HG03469 (cell line): Measurements from ENCODE around the gene NDUFAF5.
A peak's percentile ranks its signal among the peaks of the same experiment; 100 is the strongest.

Source experiments
- ATAC-seq: cut with Tn5 transposase; IDR thresholded peaks from one replicate; pipeline ENCODE4 v1.9.1; 2021; ENCODE audit warnings: mild to moderate bottlenecking, moderate library complexity, moderate number of reproducible peaks; ENCODE audit not compliant: unreplicated experiment

Gene NDUFAF5

DNA sequence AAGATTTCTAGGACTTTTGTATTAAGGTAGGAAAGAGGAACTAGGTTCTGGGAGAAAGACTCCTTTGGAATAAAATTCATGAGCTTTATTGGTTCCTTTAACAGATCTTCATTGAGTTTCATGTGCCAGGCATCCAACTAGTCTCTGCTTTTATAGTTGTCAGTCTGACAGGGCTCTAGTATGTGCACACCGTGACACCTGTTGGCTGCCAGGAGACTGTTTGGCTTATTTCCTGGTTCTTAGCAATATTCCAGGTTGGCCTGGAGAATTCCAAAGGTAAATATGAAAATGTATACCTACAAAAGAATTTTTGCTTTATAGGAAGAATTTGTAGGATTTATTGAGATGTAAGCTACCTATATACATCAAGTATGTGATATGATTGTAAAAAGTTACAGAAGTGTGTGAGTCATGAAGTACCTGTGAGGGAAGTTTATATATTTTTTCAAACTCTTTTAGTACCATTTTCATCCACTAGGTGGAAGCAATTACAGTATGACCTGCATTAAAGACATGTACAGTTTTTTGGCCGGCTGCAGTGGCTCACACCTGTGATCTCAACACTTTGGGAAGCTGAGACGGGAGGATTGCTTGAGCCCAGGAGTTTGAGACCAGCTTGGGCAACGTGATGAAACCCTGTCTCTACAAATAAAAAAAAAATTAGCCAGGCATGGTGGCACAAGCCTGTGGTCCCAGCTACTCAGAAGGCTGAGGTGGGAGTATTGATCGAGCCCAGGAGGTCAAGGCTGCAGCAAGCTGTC lies 35.2 kb downstream of the NDUFAF5 start:
- ATAC-seq: peak; percentile 88

- no peak for ATAC-seq
Observed at GRCh38 chr20:13821876-13822275, 37.0 kb downstream of the NDUFAF5 start.

GRCh38 chr20:13822459-13822858 lies 37.6 kb downstream of the NDUFAF5 start:
- ATAC-seq: no peak

GRCh38 chr20:13824459-13824858 lies 39.6 kb downstream of the NDUFAF5 start:
- ATAC-seq: no peak

GRCh38 chr20:13825465-13825864 lies 40.6 kb downstream of the NDUFAF5 start:
- no peak for ATAC-seq

DNA sequence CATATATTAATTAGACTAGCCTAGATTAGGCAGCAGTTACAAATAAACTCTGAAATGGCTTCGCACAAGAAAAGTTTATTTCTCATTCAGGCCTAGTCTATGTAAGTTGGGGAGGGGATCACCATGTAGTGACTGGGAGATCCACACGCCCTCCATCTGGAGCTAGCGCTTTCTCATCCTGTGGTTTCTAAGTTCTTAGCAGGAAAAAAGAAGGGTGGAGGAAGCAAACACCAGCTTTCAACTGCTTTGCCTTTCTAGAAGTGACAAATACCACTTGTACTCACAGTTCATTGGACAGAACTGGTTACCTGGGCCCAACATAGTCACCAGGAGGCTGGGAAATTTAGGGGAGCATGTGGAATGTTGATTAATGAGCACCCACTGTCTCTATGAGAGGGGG lies 46.6 kb downstream of the NDUFAF5 start:
- ATAC-seq: no peak

- ATAC-seq: no peak
Observed at GRCh38 chr20:13838664-13839063, 53.8 kb downstream of the NDUFAF5 start.

DNA sequence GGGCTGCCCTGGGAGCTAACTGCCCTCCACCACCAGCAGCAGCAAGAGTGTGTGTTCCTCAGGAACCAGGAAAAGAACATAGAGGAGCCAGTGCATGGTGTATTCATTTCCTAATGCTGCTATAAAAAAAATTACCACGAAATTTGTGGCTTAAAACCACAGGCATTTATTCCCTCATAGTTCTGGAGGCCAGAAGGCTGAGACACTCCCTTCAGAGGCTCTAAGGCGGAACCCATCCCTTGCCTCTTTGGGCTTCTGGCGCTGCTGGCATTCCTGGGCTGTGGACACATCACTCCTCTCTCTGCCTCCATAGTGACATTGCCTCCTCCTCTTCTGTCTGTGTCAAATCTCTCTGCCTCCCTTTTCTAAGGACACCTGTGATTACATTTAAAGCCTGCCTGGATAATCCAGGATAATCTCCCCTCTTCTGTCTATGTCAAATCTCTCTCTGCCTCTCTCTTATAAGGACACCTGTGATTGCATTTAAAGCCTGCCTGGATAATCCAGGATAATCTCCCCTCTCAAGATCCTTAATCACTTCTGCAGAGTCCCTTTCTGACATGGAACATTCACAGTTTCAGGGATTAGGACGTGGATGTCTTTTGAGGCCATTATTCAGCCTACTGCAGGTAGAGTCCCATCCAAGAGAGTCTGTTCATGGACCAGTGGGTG lies 54.7 kb downstream of the NDUFAF5 start:
- no peak for ATAC-seq

GRCh38 chr20:13840093-13840465 lies 55.3 kb downstream of the NDUFAF5 start:
- ATAC-seq: no peak

DNA sequence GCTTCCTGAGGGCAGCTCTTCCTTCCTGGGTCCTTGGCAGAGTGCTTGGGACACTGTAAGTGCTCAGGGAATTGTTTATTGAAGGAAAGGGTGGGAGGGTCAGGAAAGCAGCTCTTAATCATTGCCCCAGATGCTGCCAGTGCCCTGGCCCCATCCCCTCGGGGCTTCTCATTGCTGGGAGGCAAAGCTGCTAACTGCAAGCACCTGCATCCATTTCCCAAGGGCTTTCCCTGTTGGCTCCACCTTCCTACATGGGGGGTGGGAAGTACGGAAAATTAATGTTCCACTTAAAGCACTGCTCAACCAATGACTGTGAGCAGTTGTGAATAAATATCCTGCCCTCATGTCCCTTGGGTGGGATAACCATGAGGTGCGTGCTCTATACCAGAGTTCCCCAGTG lies 56.4 kb downstream of the NDUFAF5 start:
- no peak for ATAC-seq

- no peak for ATAC-seq
Observed at GRCh38 chr20:13844296-13844695, 59.5 kb downstream of the NDUFAF5 start.

DNA sequence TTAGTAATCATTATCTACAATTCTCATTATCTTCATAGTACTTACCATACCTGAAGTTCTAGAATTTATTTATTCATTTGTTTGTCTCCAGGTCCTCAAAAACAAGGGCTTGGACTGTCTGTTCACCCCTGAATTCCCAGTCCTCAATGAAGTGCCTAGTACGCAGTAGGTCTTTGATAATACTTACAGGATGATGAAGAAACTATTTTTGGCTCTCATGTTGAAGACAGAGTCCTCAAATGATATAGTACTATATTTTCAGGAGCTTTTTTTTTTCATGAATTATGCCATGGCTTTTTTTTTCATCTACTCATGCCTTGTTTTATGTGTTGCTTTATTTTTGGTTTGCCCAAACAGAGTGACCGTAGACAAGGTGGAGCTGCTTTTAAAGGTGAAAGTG lies 66.5 kb downstream of the NDUFAF5 start:
- ATAC-seq: no peak

DNA sequence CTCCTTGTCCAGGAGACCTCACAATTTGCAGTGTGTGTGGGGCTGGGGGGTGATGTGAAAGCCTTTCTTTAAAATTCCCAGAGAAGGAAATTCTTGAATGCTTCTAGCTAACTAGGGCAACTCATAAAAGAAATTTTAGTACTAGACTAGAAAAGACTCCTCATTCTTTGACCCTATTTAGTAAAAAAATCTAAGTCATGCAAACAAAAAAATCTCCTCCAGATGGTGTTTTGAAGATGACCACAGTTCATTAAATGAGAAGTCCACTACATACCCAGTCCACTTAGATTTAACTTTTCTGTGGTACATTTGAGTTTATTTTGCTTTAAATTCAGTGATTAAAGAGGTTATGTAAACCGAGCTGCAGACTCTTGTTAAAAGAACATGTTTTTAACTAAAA lies 67.5 kb downstream of the NDUFAF5 start:
- ATAC-seq: no peak

- ATAC-seq: no peak
Observed at GRCh38 chr20:13855613-13856012, 70.8 kb downstream of the NDUFAF5 start.

GRCh38 chr20:13856354-13856753 lies 71.5 kb downstream of the NDUFAF5 start:
- ATAC-seq: no peak

- ATAC-seq: no peak
Observed at GRCh38 chr20:13857304-13857703, 72.5 kb downstream of the NDUFAF5 start.

GRCh38 chr20:13857961-13858360 lies 73.1 kb downstream of the NDUFAF5 start:
- no peak for ATAC-seq

GRCh38 chr20:13858439-13858838 lies 73.6 kb downstream of the NDUFAF5 start:
- ATAC-seq: no peak

- ATAC-seq: no peak
Observed at GRCh38 chr20:13858871-13859270, 74.0 kb downstream of the NDUFAF5 start.

DNA sequence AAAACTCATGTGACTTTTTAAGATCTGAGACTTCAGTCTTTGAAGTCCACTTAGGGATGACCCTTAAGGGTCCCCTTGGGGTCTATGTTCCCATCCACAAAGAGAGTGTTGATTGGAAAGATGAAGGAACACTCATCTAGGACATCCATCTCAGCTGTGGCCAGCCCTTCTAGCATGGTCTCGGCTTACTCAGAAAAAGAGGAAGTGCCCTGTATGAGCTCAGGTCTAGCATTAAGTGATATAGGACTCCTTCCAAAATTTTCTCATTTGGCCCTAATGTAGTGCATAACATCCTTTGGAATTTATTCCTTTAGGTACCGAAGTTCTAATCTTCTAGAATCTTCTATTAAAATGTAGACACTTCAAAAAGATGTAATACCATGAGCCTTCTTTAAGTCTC lies 77.4 kb downstream of the NDUFAF5 start:
- peak; percentile 44 for ATAC-seq

- ATAC-seq: no peak
Observed at GRCh38 chr20:13863244-13863643, 78.4 kb downstream of the NDUFAF5 start.

GRCh38 chr20:13865156-13865555 lies 80.3 kb downstream of the NDUFAF5 start:
- ATAC-seq: no peak
